Measurements from ENCODE around the gene UBR1.

DNA sequence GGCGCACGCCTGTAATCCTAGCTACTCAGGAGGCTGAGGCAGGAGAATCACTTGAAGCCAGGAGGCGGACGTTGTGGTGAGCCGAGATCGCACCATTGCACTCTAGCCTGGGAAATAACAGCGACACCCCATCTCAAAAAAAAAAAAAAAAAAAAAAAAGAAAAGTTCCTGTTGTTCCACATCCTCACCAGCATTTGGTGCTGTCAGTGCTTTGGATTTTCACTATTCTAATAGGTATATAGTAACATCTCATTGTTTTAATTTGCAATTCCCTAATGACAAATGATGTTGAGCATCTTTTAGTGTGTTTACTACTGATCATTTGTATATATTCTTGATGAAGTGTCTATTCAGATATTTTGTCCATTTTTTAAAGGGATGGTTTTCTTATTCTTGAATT is 24.6 kb downstream of the UBR1 start:
- TF ChIP-seq, protein P1, sequence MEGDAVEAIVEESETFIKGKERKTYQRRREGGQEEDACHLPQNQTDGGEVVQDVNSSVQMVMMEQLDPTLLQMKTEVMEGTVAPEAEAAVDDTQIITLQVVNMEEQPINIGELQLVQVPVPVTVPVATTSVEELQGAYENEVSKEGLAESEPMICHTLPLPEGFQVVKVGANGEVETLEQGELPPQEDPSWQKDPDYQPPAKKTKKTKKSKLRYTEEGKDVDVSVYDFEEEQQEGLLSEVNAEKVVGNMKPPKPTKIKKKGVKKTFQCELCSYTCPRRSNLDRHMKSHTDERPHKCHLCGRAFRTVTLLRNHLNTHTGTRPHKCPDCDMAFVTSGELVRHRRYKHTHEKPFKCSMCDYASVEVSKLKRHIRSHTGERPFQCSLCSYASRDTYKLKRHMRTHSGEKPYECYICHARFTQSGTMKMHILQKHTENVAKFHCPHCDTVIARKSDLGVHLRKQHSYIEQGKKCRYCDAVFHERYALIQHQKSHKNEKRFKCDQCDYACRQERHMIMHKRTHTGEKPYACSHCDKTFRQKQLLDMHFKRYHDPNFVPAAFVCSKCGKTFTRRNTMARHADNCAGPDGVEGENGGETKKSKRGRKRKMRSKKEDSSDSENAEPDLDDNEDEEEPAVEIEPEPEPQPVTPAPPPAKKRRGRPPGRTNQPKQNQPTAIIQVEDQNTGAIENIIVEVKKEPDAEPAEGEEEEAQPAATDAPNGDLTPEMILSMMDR (IDR thresholded peaks at IDR 0.05), result no peak
- no peak for TF ChIP-seq POLR2A (IDR thresholded peaks at IDR 0.05; ENCODE audit: low read depth)
- TF ChIP-seq EP300 (IDR thresholded peaks at IDR 0.05), result no peak
- TF ChIP-seq POLR2AphosphoS5 (IDR thresholded peaks at IDR 0.05), result no peak
